Measurements from ENCODE around the gene KCNB1. TPM values are rescaled to one million over a fixed set of nuclear protein-coding genes. Genes with fewer than 3 reads are reported as not detected.
"Not testable (repeated sequence)": the region's sequence is repeated elsewhere in the genome, so short reads cannot be mapped to it uniquely, and the experiment has no call there.

The KCNB1 gene
- total and polyA plus RNA-seq, 5 experiments from 2014 or later = 0.05 TPM; not detected in 4

DNA sequence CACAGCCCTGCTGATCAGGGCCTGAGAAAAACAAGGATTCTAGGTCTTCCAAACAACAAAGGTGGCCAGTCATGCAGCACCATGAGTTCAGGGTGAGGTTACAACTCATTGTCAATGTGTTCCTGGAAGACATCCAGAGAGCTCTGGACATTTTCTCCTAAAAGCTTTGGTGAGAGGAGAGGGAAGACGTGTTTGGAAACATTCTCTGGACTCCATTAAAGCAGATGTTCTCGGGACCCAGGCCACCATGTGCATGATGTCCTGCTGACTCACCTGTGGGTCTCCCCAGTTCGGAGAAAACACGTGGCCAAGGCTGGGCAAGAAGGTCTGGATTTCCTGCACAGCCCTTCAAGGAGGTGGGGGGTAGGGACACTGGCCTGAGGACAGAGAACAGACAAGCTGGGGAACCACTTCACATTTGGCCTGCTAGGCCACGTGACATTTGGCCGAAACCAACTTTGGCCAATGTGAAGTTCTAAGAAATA lies 61.6 kb downstream of the KCNB1 start:
- Mint-ChIP-seq H3K4me3 (no peak overlapping the region), H3K9me3 (no peaks in the 10 kb centered on the region), H3K27me3 (peaks cover 2 to 11% (median 11%) of the 10 kb centered on the region in 5 donors), H3K36me3 (no peaks in the 10 kb centered on the region), H3K27ac (no peak overlapping the region), H3K4me1 (no peaks in the 10 kb centered on the region)
- POLR2A ChIA-PET = no interaction called here
- ATAC-seq (no peak), DNase-seq (no peak)

DNA sequence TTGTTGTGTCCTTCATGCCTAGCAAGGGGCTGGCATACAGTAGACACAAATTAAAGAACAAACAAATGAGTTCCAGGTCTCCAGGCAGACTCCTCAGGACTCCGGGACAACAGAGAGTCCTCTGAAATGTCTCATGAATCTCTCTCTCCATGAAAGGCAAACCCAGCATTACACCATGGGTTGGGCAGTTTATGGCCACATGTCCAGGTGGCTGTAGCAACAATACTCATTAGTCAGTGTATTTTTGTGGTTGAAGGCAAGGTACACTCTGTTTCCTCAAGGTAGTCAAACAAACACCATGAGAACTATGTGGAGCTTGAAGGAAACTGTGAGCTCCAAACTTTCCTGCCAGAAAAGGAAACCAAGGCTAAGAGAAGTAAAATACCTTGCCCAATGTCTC lies 62.2 kb downstream of the KCNB1 start:
- no peaks in the 10 kb centered on the region for H3K36me3 Mint-ChIP-seq
- no peaks in the 10 kb centered on the region for H3K4me1 Mint-ChIP-seq
- no peak for ATAC-seq
- H3K9me3 Mint-ChIP-seq = no peaks in the 10 kb centered on the region
- POLR2A ChIA-PET = no interaction called here
- no peak overlapping the region for H3K4me3 Mint-ChIP-seq
- no peak for DNase-seq
- H3K27ac Mint-ChIP-seq = no peak overlapping the region
- peaks cover 2 to 16% (median 8%) of the 10 kb centered on the region in 5 donors for H3K27me3 Mint-ChIP-seq

DNA sequence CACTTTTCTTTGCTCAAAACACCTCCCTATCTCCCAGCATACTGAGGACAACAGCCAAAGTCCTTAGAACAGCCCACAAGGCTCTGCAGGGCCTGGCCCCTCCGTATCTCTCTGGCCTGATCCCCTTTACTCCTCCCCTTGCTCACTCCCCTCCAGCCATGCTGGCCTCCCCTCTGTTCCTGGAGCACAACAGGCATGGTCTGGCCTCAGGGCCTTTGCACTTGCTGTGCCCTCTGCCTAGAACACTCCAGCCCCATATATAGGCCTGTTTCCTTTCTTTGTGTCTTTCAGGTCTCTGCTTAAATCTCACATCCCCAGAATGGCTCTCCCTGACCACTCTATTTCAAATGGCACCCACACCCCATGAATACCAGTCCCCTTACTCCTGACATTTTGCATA lies 62.7 kb downstream of the KCNB1 start:
- ATAC-seq = no peak
- POLR2A ChIA-PET = no interaction called here
- DNase-seq = no peak
- Mint-ChIP-seq H3K9me3 (no peaks in the 10 kb centered on the region), H3K27me3 (peaks cover 2 to 16% (median 5%) of the 10 kb centered on the region in 5 donors), H3K36me3 (no peaks in the 10 kb centered on the region), H3K4me1 (no peaks in the 10 kb centered on the region), H3K27ac (no peak overlapping the region), H3K4me3 (no peak overlapping the region)

DNA sequence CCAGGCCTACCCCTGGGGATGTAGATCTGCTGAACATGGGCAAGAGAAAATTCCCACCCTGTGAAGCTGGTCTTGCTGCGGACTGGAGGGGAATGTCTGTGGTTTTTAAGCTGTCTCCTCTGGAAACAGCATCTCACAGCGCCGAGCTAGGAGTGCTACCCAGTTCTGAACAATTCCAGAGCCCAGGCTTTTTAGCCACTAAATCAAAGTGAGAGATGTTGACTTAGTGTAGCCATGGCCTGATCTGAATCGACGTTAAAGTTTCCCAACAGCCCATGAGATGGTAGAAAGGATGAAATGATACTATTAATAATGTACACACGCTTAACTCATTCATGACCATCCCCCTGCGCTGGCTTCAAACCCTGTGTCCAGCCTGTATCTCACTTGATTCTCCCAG lies 63.7 kb downstream of the KCNB1 start:
- no peak overlapping the region for H3K4me3 Mint-ChIP-seq
- H3K27ac Mint-ChIP-seq = no peak overlapping the region
- peaks cover 0 to 2% (median 0%) of the 10 kb centered on the region in 4 donors for H3K4me1 Mint-ChIP-seq
- peaks cover 2 to 22% (median 7%) of the 10 kb centered on the region in 5 donors for H3K27me3 Mint-ChIP-seq
- ATAC-seq = no peak
- POLR2A ChIA-PET = no interaction called here
- no peaks in the 10 kb centered on the region for H3K36me3 Mint-ChIP-seq
- H3K9me3 Mint-ChIP-seq = no peaks in the 10 kb centered on the region
- no peak for DNase-seq

DNA sequence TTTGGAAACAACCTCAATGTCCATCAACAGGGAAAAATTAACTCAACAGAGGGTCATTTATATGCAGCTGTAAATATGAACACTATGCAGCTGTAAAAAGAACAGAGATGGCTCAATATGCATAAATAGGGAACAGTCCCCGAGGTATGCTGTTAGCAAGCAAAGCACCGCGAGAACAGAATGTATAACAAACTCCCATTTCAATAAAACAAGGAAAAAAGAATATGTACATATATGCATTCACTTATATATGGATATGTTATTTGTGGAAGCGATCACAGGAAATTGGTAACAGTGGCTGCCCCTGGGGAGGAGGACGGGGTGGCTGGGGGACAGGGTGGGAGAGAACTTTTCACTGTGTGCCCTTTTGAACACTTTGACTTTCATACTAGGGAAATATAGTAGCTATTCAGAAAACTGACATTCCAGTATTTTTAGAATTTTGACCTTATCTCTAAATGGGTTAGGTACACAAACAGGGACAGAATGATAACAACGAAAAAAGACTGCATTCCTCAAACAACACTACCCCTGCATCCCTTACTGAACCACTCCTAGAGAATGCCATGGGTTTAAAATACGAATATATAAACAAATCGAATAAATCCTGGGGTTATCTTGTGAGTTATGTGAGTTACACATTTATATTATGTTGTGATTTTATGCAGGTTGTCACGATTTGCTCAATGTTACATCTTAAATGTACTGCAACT lies 64.5 kb downstream of the KCNB1 start:
- ATAC-seq (no peak), DNase-seq (no peak)
- POLR2A ChIA-PET = no interaction called here
- Mint-ChIP-seq H3K4me1 (peaks cover 0 to 4% (median 0%) of the 10 kb centered on the region in 4 donors), H3K4me3 (no peak overlapping the region), H3K27ac (no peak overlapping the region), H3K36me3 (no peaks in the 10 kb centered on the region), H3K27me3 (peaks cover 2 to 28% (median 11%) of the 10 kb centered on the region in 5 donors), H3K9me3 (no peaks in the 10 kb centered on the region)

DNA sequence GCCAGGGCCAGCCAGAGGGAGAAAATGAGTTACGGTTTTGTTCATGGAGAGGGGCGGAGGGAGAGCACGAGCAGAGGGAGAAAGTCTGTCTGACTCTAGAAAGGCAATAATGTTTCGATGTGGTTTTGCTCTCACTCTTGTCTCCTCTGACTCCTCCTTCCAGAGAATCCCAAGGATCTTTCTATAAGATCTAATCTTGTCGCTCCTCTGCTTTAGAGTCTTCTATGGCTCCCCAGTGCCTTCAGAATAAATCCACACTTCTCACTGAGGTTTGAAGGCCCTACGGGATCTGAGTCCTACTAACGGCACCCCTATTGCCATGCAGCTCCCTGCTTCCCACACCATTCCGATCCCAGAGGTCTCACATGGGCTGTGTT lies 66.8 kb downstream of the KCNB1 start:
- no peaks in the 10 kb centered on the region for H3K9me3 Mint-ChIP-seq
- POLR2A ChIA-PET = no interaction called here
- H3K27ac Mint-ChIP-seq = no peak overlapping the region
- DNase-seq (no peak), ATAC-seq (no peak)
- peaks cover 2 to 28% (median 10%) of the 10 kb centered on the region in 5 donors for H3K27me3 Mint-ChIP-seq
- H3K4me3 Mint-ChIP-seq = no peak overlapping the region
- H3K4me1 Mint-ChIP-seq = peaks cover 0 to 4% (median 0%) of the 10 kb centered on the region in 4 donors
- H3K36me3 Mint-ChIP-seq = no peaks in the 10 kb centered on the region

DNA sequence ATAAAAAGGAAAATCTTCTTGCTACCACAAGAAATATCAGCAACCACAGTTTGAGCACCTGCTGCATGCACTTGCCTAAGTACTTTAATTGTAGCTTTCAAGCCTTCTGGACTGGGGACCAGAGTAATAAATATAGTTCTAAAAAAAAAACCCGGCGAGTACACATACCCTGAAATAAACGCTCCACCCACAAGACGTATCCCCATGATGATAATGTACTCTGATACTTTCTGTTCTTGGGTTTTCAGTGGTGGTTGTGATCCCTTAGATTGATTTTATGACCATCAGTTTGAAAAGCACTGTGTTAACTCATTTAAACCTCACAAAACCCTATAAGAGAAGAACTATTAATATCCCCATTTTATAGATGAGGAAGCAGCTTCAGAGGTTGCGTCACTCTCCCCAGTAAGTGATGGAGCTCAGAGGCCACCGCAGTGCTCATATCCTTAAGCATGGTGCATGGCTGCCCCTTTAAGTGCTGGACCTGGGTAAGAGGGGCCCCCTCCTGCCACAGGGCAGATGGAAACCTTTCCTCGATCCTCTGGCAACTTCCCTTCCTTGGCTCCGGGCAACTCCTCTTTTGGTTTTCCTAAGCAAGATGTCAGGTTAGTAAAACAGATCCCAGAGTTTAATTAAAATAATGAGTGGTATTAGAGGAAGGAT lies 67.3 kb downstream of the KCNB1 start:
- POLR2A ChIA-PET = no interaction called here
- ATAC-seq (no peak), DNase-seq (no peak)
- H3K4me3 Mint-ChIP-seq = no peak overlapping the region
- H3K27me3 Mint-ChIP-seq = peaks cover 2 to 24% (median 10%) of the 10 kb centered on the region in 5 donors
- H3K4me1 Mint-ChIP-seq = peaks cover 0 to 4% (median 0%) of the 10 kb centered on the region in 4 donors
- no peak overlapping the region for H3K27ac Mint-ChIP-seq
- no peaks in the 10 kb centered on the region for H3K9me3 Mint-ChIP-seq
- no peaks in the 10 kb centered on the region for H3K36me3 Mint-ChIP-seq

DNA sequence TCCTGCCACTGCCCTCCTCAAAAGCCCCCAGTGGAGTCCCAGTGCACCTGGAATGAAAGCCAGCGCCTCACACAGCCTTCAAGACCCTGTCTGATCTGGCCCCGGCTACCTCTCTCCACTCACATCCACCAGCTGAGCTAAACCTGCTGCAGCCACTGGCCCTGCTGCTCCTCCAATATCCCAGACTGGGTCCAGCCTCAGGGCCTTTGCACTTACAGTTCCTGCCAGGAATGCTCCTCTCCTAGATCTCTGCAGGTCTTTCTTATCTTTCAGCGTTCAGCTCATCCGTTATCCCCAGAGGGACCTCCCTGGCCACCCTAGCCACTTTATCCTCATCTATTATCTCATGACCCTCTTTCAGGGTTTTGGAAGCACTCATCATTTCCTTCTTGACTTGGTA lies 68.8 kb downstream of the KCNB1 start:
- POLR2A ChIA-PET = no interaction called here

DNA sequence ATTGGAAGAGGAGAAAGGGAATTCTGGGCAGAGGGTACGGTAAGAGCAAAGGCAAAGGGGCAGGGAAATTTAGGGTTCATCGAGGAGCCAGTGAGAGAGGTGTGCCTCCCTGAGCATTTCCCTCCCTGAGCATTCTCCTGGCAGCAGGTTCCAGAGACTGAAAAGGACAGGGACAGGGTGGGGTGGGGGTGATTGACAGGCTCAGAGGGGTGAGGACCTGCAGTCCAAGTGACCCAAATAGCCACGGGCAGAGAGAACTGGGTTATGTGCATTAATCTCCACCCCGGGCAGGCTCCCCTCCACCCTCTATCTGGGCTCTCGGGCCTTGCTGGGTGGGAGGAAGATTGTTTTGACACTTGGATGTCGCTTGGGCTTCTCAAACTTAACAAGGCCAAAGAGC lies 69.5 kb downstream of the KCNB1 start:
- peaks cover 3 to 40% (median 24%) of the 10 kb centered on the region in 5 donors for H3K27me3 Mint-ChIP-seq
- no peak for DNase-seq
- H3K36me3 Mint-ChIP-seq = no peaks in the 10 kb centered on the region
- H3K9me3 Mint-ChIP-seq = no peaks in the 10 kb centered on the region
- ATAC-seq = no peak
- no peak overlapping the region for H3K27ac Mint-ChIP-seq
- H3K4me3 Mint-ChIP-seq = no peak overlapping the region
- POLR2A ChIA-PET = no interaction called here
- H3K4me1 Mint-ChIP-seq = peaks cover 0 to 4% (median 1%) of the 10 kb centered on the region in 4 donors

More for the DNA sequence above, 68.8 kb downstream of the KCNB1 start:
- Mint-ChIP-seq H3K36me3 (no peaks in the 10 kb centered on the region), H3K27ac (peak overlapping the region in 1 of 10 donors; percentile 32), H3K4me1 (peaks cover 0 to 4% (median 0%) of the 10 kb centered on the region in 4 donors), H3K9me3 (no peaks in the 10 kb centered on the region), H3K4me3 (no peak overlapping the region), H3K27me3 (peaks cover 2 to 35% (median 20%) of the 10 kb centered on the region in 5 donors)
- DNase-seq (no peak), ATAC-seq (no peak)

DNA sequence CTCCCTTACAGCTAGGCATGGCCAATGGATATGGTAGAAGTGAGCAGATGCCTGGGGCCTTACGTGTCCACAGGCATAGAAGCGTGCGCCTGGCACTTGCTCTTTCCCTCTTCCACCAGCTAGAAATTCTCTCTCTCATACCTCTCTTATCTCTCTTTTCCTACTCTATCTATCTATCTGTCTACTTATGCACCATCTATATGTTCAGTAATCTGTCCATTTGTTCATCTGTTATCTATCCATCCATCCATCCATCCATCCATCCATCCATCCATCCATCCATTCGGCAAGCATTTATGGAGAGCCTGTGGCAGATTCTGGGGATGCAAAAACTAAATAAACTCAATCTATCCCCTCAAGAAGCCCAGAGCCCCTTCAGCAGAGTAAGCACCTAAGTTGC lies 70.2 kb downstream of the KCNB1 start:
- no peak for DNase-seq
- Mint-ChIP-seq H3K27ac (no peak overlapping the region), H3K27me3 (peaks cover 3 to 40% (median 24%) of the 10 kb centered on the region in 5 donors), H3K4me3 (no peak overlapping the region), H3K4me1 (peaks cover 0 to 4% (median 1%) of the 10 kb centered on the region in 4 donors), H3K36me3 (no peaks in the 10 kb centered on the region), H3K9me3 (no peaks in the 10 kb centered on the region)
- ATAC-seq = no peak
- POLR2A ChIA-PET = no interaction called here

DNA sequence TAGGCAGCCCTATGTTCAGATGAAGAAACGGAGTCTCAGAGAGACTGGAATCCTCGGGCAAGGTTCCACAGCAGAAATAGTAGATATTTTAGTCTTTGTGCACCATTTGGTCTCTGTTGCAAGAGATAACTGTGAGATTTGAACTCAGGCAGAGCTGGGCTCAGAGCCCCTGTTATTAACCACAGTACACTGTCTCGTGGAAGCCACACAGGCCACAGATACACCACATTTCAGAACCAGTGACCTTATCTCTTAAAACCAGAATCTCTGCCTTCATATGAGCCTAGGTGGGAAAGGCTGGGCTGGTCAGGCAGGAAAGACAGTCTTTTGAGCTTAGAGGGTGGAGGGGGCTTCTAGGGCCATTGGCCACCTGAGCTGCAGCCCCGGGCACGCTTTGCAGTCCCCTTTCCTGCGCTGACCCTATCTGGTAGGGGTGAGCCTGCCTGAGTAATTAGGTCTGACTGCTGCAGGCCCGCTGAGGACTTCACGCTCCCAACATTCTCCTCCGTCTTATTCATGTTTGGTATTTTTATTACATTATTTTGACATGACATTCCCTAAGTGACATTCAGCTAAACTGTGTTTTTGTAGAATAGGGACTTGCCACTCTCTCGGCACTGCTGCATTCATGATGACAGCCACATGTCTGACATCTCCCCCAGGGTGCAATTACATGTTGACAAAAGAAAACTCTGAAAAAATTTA lies 71.1 kb downstream of the KCNB1 start:
- H3K9me3 Mint-ChIP-seq = no peaks in the 10 kb centered on the region
- ATAC-seq (no peak), DNase-seq (no peak)
- H3K36me3 Mint-ChIP-seq = no peaks in the 10 kb centered on the region
- peaks cover 3 to 40% (median 24%) of the 10 kb centered on the region in 5 donors for H3K27me3 Mint-ChIP-seq
- H3K4me1 Mint-ChIP-seq = peaks cover 0 to 4% (median 1%) of the 10 kb centered on the region in 4 donors
- POLR2A ChIA-PET = no interaction called here
- H3K27ac Mint-ChIP-seq = no peak overlapping the region
- no peak overlapping the region for H3K4me3 Mint-ChIP-seq

DNA sequence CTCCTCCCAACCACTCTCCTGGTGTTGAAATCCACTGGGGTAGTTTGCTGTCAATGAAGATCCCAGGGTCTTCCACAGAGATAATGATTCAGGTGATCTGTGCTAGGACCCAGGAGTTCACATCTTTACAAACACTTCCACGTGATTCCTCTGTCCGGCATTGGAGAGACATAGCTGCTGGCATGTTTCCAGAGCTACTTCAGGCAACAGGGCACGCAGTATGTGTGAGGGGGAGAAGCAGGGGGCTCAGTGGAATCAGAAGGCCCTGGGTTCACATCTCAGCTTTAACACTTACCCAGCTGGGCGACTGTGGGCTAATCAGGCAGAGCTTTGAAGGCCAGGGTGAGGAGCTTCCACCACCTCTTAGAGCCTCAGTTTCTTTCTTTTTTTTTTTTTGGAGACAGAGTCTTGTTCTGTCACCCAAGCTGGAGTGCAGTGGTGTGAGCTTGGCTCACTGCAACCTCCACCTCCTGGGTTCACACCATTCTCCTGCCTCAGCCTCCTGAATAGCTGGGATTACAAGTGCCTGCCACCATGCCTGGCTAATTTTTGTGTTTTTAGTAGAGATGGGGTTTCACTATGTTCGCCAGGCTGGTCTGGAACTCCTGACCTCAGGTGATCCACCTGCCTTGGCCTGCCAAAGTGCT lies 72.4 kb downstream of the KCNB1 start:
- H3K9me3 Mint-ChIP-seq, POLR2A ChIA-PET, H3K36me3 Mint-ChIP-seq, H3K27ac Mint-ChIP-seq, ATAC-seq, H3K4me3 Mint-ChIP-seq, DNase-seq, H3K4me1 Mint-ChIP-seq: not testable (repeated sequence)
- H3K27me3 Mint-ChIP-seq = peaks cover 3 to 34% (median 24%) of the 10 kb centered on the region in 5 donors
